ENCODE measurements around the gene MTUS2. TPM values are rescaled to one million over a fixed set of nuclear protein-coding genes. Genes with fewer than 3 reads are reported as not detected.

Gene MTUS2
- total and polyA plus RNA-seq, 2 donors (not counting 3 experiments of a cell fraction or from before 2014, with no cell fraction given): not detected

- intact Hi-C loops (cut with micrococcal nuclease) (no loop called here), dilution Hi-C loops (cut with MboI; ENCODE audit: extremely low pct_ligation_motif_present, low sequenced_read_pairs) (no loop called here)
- H3K36me3 ChIP-seq (ENCODE audit: control insufficient read depth in 2 of 2, extremely low read depth in 1 of 2, insufficient read depth in 2 of 2, low read length in 2 of 2): no peaks in the 10 kb centered on the region
- no peaks in the 10 kb centered on the region for H3K4me1 ChIP-seq (ENCODE audit: control insufficient read depth, extremely low read depth, insufficient read depth, low read length)
- ChIA-PET POLR2A (no interaction called here), CTCF (no interaction called here)
- DNase-seq (ENCODE audit: low read depth, low spot score): no peak
- H3K27ac ChIP-seq (ENCODE audit: insufficient read depth, low read depth, low read length): no peak overlapping the region
- no peaks in the 10 kb centered on the region for H3K79me2 ChIP-seq (ENCODE audit: control insufficient read depth, insufficient read depth, low read length)
- FAIRE-seq: no peak
- no peaks in the 10 kb centered on the region for H3K9me3 ChIP-seq (replicated peaks; ENCODE audit: control insufficient read depth, insufficient read depth, low read length)
- H4K20me1 ChIP-seq (replicated peaks; ENCODE audit: control insufficient read depth, extremely low read depth, insufficient read depth, low read length): no peaks in the 10 kb centered on the region
- H3K4me3 ChIP-seq (replicated peaks in 1 of 3; ENCODE audit: insufficient read depth in 1 of 3, low read depth in 1 of 3, low read length in 3 of 3): no peak overlapping the region
- no peak overlapping the region for H2AFZ ChIP-seq (ENCODE audit: low read depth, low read length)
- no peak overlapping the region for H3K4me2 ChIP-seq (ENCODE audit: insufficient read depth, low read length)
- BruUV-seq (replicated peaks): no TSS peak
- no peaks in the 10 kb centered on the region for H3K9me1 ChIP-seq (replicated peaks; ENCODE audit: control insufficient read depth, extremely low read depth, insufficient read depth, low read length)
- peaks cover 0 to 1% of the 10 kb centered on the region in 2 experiments for H3K27me3 ChIP-seq (ENCODE audit: control insufficient read depth in 2 of 2, insufficient read depth in 2 of 2, low read length in 2 of 2)
- H3K9ac ChIP-seq (replicated peaks; ENCODE audit: extremely low read depth, insufficient read depth, low read length): no peak overlapping the region
- TF ChIP-seq EZH2 (IDR thresholded peaks at IDR 0.05; ENCODE audit: borderline replicate concordance, low read depth, low read length, severe bottlenecking): no peak
These were observed 23.5 kb downstream of the MTUS2 start for GRCh38 chr13:28843639-28844038.

GRCh38 chr13:28849441-28849840 lies 29.3 kb downstream of the MTUS2 start:
- intact Hi-C loops (cut with micrococcal nuclease) (no loop called here), dilution Hi-C loops (cut with MboI; ENCODE audit: extremely low pct_ligation_motif_present, low sequenced_read_pairs) (no loop called here)
- H3K4me3 ChIP-seq (replicated peaks in 1 of 3; ENCODE audit: insufficient read depth in 1 of 3, low read depth in 1 of 3, low read length in 3 of 3): no peak overlapping the region
- H3K9me1 ChIP-seq (replicated peaks; ENCODE audit: control insufficient read depth, extremely low read depth, insufficient read depth, low read length): no peaks in the 10 kb centered on the region
- H2AFZ ChIP-seq (ENCODE audit: low read depth, low read length): no peak overlapping the region
- H3K79me2 ChIP-seq (ENCODE audit: control insufficient read depth, insufficient read depth, low read length): no peaks in the 10 kb centered on the region
- no peak overlapping the region for H3K9ac ChIP-seq (replicated peaks; ENCODE audit: extremely low read depth, insufficient read depth, low read length)
- ChIA-PET CTCF (interaction anchor here (0.7 kb wide), 1 partner anchor 16 kb away, joined by 3 read pairs; no protein-coding TSS in a partner anchor), POLR2A (no interaction called here)
- no peaks in the 10 kb centered on the region for H3K9me3 ChIP-seq (replicated peaks; ENCODE audit: control insufficient read depth, insufficient read depth, low read length)
- BruUV-seq (replicated peaks): no TSS peak
- no peaks in the 10 kb centered on the region for H3K36me3 ChIP-seq (ENCODE audit: control insufficient read depth in 2 of 2, extremely low read depth in 1 of 2, insufficient read depth in 2 of 2, low read length in 2 of 2)
- DNase-seq (ENCODE audit: low read depth, low spot score): no peak
- no peak overlapping the region for H3K27ac ChIP-seq (ENCODE audit: insufficient read depth, low read depth, low read length)
- no peaks in the 10 kb centered on the region for H3K4me1 ChIP-seq (ENCODE audit: control insufficient read depth, extremely low read depth, insufficient read depth, low read length)
- no peak for FAIRE-seq
- H4K20me1 ChIP-seq (replicated peaks; ENCODE audit: control insufficient read depth, extremely low read depth, insufficient read depth, low read length): no peaks in the 10 kb centered on the region
- TF ChIP-seq POLR2A (IDR thresholded peaks at IDR 0.05; ENCODE audit: low read depth, low read length): no peak
- TF ChIP-seq GATA2 (IDR thresholded peaks at IDR 0.05; ENCODE audit: insufficient read depth, insufficient read length, low read depth, low read length): no peak
- no peak for TF ChIP-seq EZH2 (IDR thresholded peaks at IDR 0.05; ENCODE audit: borderline replicate concordance, low read depth, low read length, severe bottlenecking)
- no peak for TF ChIP-seq MAX (IDR thresholded peaks at IDR 0.05; ENCODE audit: insufficient read depth, insufficient read length)
- no peak for TF ChIP-seq POLR2AphosphoS5 (IDR thresholded peaks at IDR 0.05; ENCODE audit: insufficient read depth, low read depth, low read length)
- no peak for TF ChIP-seq JUN (IDR thresholded peaks at IDR 0.05; ENCODE audit: borderline replicate concordance, insufficient read depth, insufficient read length, low read depth)
- no peak for TF ChIP-seq CTCF (IDR thresholded peaks at IDR 0.05; ENCODE audit: extremely low read depth in 1 of 2, insufficient read depth in 1 of 2, low read depth in 1 of 2, low read length in 2 of 2)
- no peak for TF ChIP-seq FOS (IDR thresholded peaks at IDR 0.05; ENCODE audit: borderline replicate concordance, insufficient read depth, low read length)
- TF ChIP-seq MYC (IDR thresholded peaks at IDR 0.05; ENCODE audit: low read depth, low read length): no peak
- H3K27me3 ChIP-seq (ENCODE audit: control insufficient read depth in 2 of 2, insufficient read depth in 2 of 2, low read length in 2 of 2): peaks cover 0 to 1% of the 10 kb centered on the region in 2 experiments
- H3K4me2 ChIP-seq (ENCODE audit: insufficient read depth, low read length): no peak overlapping the region
